Measurements from ENCODE around the gene EFNA2.

GRCh38 chr19:1245494-1246264 is 40.0 kb upstream of the EFNA2 start:
- TF ChIP-seq POLR2A (IDR thresholded peaks at IDR 0.05; ENCODE audit: control extremely low read depth in 1 of 2, low read depth in 2 of 2, low read length in 2 of 2) (no peak), KDM1A (IDR thresholded peaks at IDR 0.05; ENCODE audit: borderline replicate concordance, low read length) (no peak), CTCF (IDR thresholded peaks at IDR 0.05; ENCODE audit: control extremely low read depth in 1 of 3, insufficient read depth in 1 of 3, low read depth in 1 of 3, low read length in 3 of 3) (no peak), POLR2AphosphoS5 (IDR thresholded peaks at IDR 0.05; ENCODE audit: low read depth, low read length) (no peak)
